ENCODE measurements around the gene CNTFR.

- TF ChIP-seq POLR2A (IDR thresholded peaks at IDR 0.05) (no peak), CTCF (IDR thresholded peaks at IDR 0.05) (no peak)
Measured at GRCh38 chr9:34587271-34587670, 2.3 kb downstream of the CNTFR start.
